Breast epithelium (tissue), 3 donors: ENCODE measurements around the gene SLC38A10.

Experiments
- CTCF ChIP-seq, 3 donors: fragments of 450-650 bp; IDR thresholded peaks; one replicate each; pipeline ENCODE4 v1.5.1; 2016 to 2017; ENCODE audit warnings: antibody characterized with exemption in 3 of 3, mild to moderate bottlenecking in 3 of 3, moderate library complexity in 3 of 3
- POLR2AphosphoS5 ChIP-seq, 3 donors: sonication (generic); formaldehyde crosslinking; IDR thresholded peaks; one replicate each; pipeline ENCODE4 v1.6.1; 2017; ENCODE audit warnings: antibody characterized with exemption in 3 of 3

GRCh38 chr17:81315885-81316391 is 20.8 kb upstream of the SLC38A10 start:
- TF ChIP-seq CTCF (IDR thresholded peaks at IDR 0.05) (no peak), POLR2AphosphoS5 (IDR thresholded peaks at IDR 0.05) (no peak)
